GM21367 (cell line): ENCODE results near the gene ACAA1.
"Not testable (repeated sequence)": the region's sequence is repeated elsewhere in the genome, so short reads cannot be mapped to it uniquely, and the experiment has no call there.

Experiments
- ATAC-seq: cut with Tn5 transposase; IDR thresholded peaks from one replicate; pipeline ENCODE4 v1.9.1; 2021; ENCODE audit not compliant: unreplicated experiment

ACAA1 gene

GRCh38 chr3:38135621-38136277, 1.2 kb downstream of the ACAA1 start:
- not testable (repeated sequence) for ATAC-seq

- ATAC-seq = not testable (repeated sequence)
These were observed 2.3 kb downstream of the ACAA1 start for GRCh38 chr3:38134517-38135143.

DNA sequence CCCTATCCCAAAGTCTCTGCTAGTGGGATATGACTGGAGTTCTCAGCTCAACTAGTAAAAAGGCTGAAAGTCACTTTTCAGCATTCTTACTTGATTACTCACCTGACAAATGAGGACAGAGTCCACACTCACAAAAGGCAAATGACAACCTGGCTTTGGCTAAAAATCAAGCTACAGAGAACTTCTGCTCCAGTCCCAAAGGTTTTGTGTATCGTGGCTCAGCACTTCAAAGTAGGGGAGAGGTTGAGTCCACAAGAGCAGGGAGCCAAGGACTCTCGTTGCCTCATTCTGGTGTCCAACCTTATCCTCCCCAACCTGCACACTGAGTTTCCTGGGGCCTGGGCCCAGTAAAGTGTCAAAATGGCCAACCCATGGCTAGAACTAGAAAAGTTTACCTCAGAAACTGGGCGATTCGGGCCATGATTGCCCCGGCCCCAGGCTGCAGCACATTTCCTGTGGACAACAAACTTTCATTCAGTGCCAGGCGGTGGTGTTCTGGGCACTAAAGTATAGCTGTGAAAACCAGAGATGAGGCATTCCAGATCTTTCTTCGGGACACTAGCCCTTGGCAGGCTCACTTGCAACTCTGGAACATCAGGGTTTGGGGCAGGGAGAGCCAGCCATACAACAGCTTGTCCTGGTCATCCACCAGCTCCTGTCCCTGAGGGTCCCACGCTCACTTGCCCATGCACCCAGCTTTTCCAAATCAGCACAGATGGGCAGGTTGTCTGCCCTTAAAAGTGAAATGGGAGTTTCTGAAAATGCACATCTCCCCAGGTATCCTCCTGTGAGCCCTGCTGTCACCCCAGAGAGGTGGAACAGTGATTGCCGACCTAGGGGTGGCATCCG, 3.1 kb downstream of the ACAA1 start:
- ATAC-seq = no peak

GRCh38 chr3:38133209-38133556, 3.7 kb downstream of the ACAA1 start:
- ATAC-seq = no peak

- no peak for ATAC-seq
These were observed 5.1 kb downstream of the ACAA1 start for GRCh38 chr3:38131621-38132369.

DNA sequence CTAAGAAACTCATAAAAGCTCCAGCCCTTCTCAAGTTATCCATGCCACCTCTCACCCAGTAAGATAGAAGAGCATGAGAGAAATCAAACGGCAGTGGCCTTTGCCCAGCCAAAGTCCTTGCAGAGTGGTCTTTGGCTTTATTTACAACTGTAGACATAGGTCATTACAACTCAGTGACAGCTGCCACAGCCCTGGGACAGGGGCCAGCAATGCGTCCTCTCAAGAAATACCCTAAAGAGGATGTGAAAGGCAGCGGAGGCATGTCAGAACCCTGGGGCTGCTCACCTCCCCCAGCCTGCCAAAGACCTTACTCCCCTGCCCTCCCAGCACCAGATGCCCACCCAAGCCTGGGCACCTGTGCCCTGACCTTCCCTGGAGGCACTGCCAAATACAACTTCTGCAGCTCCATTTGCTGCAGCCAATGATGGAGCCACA, 6.3 kb downstream of the ACAA1 start:
- ATAC-seq = no peak

GRCh38 chr3:38129058-38129457, 7.9 kb downstream of the ACAA1 start:
- ATAC-seq = no peak

GRCh38 chr3:38128303-38128655, 8.6 kb downstream of the ACAA1 start:
- ATAC-seq = no peak

- no peak for ATAC-seq
These were observed 9.2 kb downstream of the ACAA1 start for GRCh38 chr3:38127611-38128302.

DNA sequence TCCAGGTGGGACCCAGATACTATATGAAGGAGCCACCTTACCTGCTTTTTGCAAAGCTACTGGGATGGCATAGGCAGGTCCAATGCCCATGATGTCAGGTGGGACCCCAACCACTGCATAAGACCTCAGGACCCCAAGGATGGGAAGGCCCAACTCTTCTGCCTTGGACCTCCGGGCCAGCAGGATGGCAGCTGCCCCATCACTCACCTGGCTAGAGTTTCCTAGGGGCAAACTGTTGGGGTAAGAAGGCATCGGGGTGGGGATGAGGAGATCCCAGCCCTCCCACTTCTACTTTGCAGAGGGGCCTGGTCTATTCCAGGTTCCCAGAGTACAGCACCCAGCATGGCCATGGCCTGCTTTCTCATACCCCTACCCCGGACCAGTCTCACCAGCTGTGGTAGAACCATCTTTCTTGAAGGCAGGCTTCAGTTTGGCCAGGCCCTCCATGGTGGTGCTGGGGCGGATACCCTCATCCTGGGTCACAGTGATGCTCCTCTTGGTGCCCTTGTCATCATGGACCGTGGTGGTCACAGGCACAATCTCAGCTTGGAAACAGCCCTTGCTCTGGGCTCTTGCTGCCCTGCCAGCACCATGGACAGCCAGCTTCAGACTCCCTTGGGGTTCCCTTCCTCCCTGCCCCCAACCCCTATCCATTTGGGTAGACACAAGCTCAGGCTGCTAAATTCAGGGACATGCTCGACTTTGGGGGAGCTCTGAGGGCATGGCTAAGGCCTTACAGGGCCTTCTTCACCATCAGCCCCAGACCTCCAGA, 10.6 kb downstream of the ACAA1 start:
- ATAC-seq = no peak

- no peak for ATAC-seq
These were observed 11.4 kb downstream of the ACAA1 start for GRCh38 chr3:38125305-38126120.

DNA sequence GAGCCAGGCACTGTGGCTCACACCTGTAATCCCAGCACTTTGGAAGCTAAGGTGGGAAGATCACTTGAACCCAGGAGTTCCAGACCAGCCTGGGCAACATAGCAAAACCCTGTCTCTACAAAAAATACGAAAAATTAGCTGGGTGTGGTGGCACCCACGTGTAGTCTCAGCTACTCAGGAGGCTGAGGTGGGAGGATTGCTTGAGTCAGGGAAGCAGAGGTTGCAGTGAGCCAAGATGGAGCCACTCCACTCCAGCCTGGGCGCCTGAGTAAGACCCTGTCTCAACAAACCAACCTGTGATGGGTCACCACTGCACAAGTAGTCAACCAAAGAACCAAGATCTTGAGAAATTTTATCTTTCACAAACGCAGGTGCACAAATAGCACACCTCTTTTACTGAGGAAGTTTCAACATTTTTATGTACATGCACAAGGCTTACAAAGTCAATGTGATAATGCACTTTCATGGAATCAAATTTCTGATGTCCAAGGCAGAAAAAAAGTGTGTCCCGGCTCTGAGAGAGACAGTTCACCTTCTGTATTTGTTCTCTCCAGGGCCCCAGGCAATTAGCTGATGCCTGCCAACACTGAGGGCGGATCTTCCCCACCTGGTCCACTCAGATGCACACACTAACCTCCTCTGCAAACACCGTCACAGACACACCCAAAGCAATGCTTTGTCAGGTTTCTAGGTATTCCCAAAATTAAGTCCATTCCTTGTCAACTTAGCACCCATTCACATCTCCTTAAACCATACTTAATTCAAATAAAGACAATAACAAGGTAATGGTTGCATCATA, 12.4 kb downstream of the ACAA1 start:
- no peak for ATAC-seq

DNA sequence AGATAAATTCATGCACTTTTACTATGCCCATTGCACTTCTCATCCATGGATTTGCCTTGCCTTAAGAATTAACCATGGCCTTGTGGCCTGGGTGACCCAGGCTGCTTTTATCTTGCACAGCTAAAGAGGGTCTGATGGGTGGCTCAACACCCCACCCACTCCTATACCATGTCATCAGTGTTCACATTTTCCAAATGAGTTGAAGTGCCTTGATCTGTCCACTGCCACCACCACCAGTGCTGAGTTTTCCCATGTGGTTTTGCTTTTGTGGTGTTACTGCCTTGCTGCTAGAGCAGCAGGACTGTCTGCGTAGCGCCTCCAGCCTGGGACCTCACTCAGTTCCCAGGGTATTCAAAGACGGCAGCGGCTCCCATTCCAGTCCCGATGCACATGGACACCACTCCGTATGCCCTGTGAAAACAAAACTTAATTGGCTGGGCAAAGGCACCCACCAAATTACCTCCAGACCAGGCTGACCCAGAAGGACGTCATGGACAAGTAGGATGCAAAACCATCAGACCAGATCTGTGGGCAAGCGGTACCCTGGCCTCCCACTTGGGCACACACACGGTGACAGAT, 14.1 kb downstream of the ACAA1 start:
- ATAC-seq = no peak

GRCh38 chr3:38121832-38122461, 15.0 kb downstream of the ACAA1 start:
- ATAC-seq = no peak

DNA sequence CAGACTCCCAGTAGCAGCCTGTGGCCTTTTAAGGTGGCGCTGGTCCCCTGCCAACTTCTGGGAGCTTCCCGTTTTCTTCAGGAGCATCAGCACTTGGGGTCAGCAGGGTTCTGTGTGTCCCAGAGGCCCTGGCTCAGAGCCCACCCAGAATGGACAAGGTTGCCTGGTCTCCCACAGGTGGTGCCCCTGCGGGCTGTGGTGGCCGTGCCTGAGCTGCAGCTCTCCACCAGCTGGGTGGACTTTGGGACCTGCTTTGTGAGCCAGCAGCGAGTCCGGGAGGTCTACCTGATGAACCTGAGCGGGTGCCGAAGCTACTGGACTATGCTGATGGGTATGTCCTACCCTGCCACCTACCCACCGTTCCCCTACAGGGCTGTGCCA, 15.5 kb downstream of the ACAA1 start:
- no peak for ATAC-seq

DNA sequence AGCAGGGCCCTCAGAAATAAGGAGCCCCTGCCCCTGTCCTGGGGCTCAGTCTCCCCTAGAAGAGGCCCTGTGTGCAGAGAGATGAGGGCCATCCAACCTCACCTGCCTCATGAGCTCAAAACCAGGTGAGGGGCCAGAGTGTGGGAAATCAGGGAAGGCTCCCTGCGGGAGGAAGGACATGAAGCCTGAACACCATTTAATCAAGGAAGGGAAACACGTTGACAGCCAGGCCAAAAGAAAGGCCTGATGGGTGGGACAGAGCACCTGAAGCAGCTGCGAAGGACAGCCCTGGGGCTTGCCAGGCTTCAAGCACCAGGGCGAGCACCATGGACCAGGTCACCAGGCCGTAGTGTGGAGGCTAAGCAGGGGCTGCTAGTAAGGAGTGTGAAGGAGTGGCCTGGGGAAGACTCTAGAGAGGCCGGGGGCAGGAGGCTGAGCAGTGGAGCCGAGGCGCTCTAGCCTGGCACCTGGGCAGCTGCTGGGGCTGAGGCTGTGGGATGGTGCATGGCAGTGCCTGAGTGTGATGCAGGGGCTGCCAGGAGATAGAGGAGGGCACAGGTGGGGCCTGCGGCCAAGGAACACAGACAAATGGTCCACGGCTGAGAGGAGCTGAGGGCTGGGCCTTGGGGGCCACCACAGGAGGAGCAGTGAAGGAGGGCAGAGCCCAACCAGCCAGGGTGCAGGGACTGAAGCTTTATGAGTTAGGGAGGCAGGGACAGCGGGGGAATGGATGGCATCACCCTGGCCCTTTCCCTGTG, 16.1 kb downstream of the ACAA1 start:
- ATAC-seq = no peak
